Neural crest cell (in vitro differentiated cells): ENCODE measurements around the gene SH2D1B. TPM values are rescaled to one million over a fixed set of nuclear protein-coding genes. Genes with fewer than 3 reads are reported as not detected.

Experiments used
- DNase-seq: peaks from one replicate; pipeline ENCODE4 v3.0.0; 2021; ENCODE audit warnings: low read depth, mixed read lengths, low spot score
- H3K27ac Mint-ChIP-seq: one replicate; pipeline ENCODE4 v1.8.0; 2021; ENCODE audit warnings: mild to moderate bottlenecking, mixed read lengths; ENCODE audit not compliant: unreplicated experiment
- H3K27me3 Mint-ChIP-seq: 2 replicates; pipeline ENCODE4 v1.8.0; 2021; ENCODE audit warnings: low read depth, mild to moderate bottlenecking, mixed read lengths
- H3K36me3 Mint-ChIP-seq: 2 replicates; pipeline ENCODE4 v1.8.0; 2021; ENCODE audit warnings: low read depth, mild to moderate bottlenecking, mixed read lengths
- H3K4me1 Mint-ChIP-seq: 2 replicates; pipeline ENCODE4 v1.8.0; 2021; ENCODE audit warnings: mixed read lengths
- H3K4me3 Mint-ChIP-seq: one replicate; pipeline ENCODE4 v1.8.0; 2021; ENCODE audit warnings: mild to moderate bottlenecking, mixed read lengths
- H3K9me3 Mint-ChIP-seq: 2 replicates; pipeline ENCODE4 v1.8.0; 2021; ENCODE audit warnings: mixed read lengths
- CTCF ChIP-seq: fragments of 200-600 bp; sonication (generic); conservative IDR thresholded peaks from 2 replicates; pipeline ENCODE4 v1.5.0; 2021; ENCODE audit warnings: antibody characterized with exemption, mild to moderate bottlenecking
- total RNA-seq: library from RNA; stranded (reverse); gene quantifications from 2 replicates; pipeline ENCODE4 v1.2.1, GENCODE V29; 2021

SH2D1B gene
- total RNA-seq, 1 donor from 2014 or later, result not detected

GRCh38 chr1:162349635-162350330 lies 62.2 kb downstream of the SH2D1B start:
- Mint-ChIP-seq H3K9me3 (no peaks in the 10 kb centered on the region), H3K36me3 (peaks cover 12% of the 10 kb centered on the region), H3K27me3 (no peaks in the 10 kb centered on the region), H3K4me3 (no peak overlapping the region), H3K4me1 (peaks cover 16% of the 10 kb centered on the region), H3K27ac (no peak overlapping the region)
- no peak for DNase-seq
- TF ChIP-seq CTCF, result no peak

GRCh38 chr1:162347281-162347680 lies 64.7 kb downstream of the SH2D1B start:
- no peak for DNase-seq
- Mint-ChIP-seq H3K36me3 (peaks cover 7% of the 10 kb centered on the region), H3K27ac (no peak overlapping the region), H3K4me1 (peaks cover 9% of the 10 kb centered on the region), H3K27me3 (no peaks in the 10 kb centered on the region), H3K4me3 (no peak overlapping the region), H3K9me3 (no peaks in the 10 kb centered on the region)
- TF ChIP-seq CTCF, result no peak

Other genes with a start within 250 kb of the SH2D1B start
- gene SPATA46, start 35.3 kb downstream of the SH2D1B start, total RNA-seq, result not detected in 2 replicates
- gene C1orf226, start 30.4 kb downstream of the SH2D1B start, total RNA-seq, result 9.3 and 9.8 TPM in 2 replicates
- gene UHMK1, start 85.7 kb upstream of the SH2D1B start, total RNA-seq, result 21.7 and 22.2 TPM in 2 replicates
- 34.1 and 38.6 TPM in 2 replicates for gene UAP1, start 149.6 kb upstream of the SH2D1B start, total RNA-seq
- 2.6 and 3.9 TPM in 2 replicates for gene DDR2, start 220.3 kb upstream of the SH2D1B start, total RNA-seq